Upper lobe of left lung (tissue), 4 donors: ENCODE data around the gene MTARC2.

Source experiments
- CTCF ChIP-seq, 6 experiments: fragments of 450-650 bp in 4 of 6; fragments of 200-600 bp in 2 of 6; sonication (generic) in 2 of 6; IDR thresholded peaks; one replicate each; pipeline ENCODE4 v1.5.1; 2016 to 2019; ENCODE audit warnings: antibody characterized with exemption in 6 of 6
- POLR2A ChIP-seq, 4 donors: fragments of 450-650 bp; IDR thresholded peaks; one replicate each; pipeline ENCODE4 v1.5.1; 2016 to 2017; ENCODE audit warnings: antibody characterized with exemption in 4 of 4, mild to moderate bottlenecking in 2 of 4
- POLR2AphosphoS5 ChIP-seq, 2 donors: sonication (generic); formaldehyde crosslinking; IDR thresholded peaks; one replicate each; pipeline ENCODE4 v1.5.1; 2017; ENCODE audit warnings: antibody characterized with exemption in 2 of 2

DNA sequence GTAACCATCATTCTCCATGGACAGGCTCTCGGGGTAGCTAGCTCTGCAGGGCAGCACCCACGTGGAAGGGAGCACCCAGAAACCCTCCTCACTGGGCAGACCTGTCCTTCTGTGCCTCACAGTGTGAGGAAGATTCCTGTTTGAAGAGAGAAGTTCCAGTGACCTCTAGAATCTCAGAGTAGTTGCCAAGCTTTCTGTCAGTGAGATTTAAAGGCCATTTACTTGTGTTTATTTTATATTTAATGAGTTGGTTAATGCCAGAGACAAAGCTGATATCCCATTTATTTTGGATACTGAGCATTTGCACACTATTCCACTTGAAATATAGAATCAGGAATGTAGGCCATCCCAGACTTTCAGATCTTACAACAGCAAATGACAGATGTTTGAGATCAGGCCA lies 67.3 kb downstream of the MTARC2 start:
- TF ChIP-seq CTCF (IDR thresholded peaks at IDR 0.05) (no peak), POLR2AphosphoS5 (IDR thresholded peaks at IDR 0.05) (no peak), POLR2A (IDR thresholded peaks at IDR 0.05) (no peak)
